GM19455 (cell line): ENCODE results near the gene ATP6V1E1.
"Not testable (repeated sequence)": the region's sequence is repeated elsewhere in the genome, so short reads cannot be mapped to it uniquely, and the experiment has no call there.

Experiments used
- ATAC-seq: cut with Tn5 transposase; IDR thresholded peaks from one replicate; pipeline ENCODE4 v1.9.1; 2021; ENCODE audit not compliant: unreplicated experiment

The ATP6V1E1 gene

GRCh38 chr22:17583151-17583550, 45.4 kb downstream of the ATP6V1E1 start:
- no peak for ATAC-seq

DNA sequence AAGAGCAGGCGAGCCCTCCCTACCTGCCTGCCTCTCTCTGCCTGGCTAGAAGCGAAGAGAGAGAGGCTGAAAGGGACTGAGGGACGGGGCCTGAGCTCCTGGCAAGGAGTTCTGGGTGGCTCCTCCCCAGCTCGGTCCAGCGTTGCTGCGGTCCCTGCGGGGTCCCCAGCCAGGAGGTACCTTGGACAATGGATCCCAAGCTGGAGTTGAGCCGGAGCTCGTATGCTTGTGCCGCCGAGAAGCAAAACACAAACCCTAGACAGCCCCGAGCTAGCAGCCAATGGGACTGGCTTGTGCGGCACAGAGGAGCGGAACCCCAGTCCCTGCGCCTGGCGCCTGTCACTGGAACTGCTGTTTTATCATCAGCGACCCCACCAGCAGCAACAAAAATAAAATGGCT, 46.9 kb downstream of the ATP6V1E1 start:
- ATAC-seq: no peak

DNA sequence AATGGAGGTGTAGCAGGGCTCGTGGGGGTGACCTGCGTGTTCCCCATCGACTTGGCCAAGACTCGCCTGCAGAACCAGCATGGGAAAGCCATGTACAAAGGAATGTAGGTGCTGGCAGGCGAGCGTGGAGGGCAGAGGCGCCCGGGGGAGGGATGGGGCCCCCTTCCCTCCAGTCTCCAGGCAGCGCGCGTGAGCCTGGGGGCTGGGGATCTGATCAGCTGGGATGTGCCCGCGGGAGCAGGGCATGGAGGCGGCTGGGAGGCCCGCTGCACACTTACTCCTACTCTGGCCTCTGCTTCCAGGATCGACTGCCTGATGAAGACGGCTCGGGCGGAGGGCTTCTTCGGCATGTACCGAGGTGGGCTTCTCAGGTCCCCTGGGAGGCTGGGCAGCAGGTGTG, 47.5 kb downstream of the ATP6V1E1 start:
- no peak for ATAC-seq

GRCh38 chr22:17580441-17581031, 48.0 kb downstream of the ATP6V1E1 start:
- no peak for ATAC-seq

- no peak for ATAC-seq
Observed at GRCh38 chr22:17579535-17579981, 49.0 kb downstream of the ATP6V1E1 start.

GRCh38 chr22:17578136-17578754, 50.3 kb downstream of the ATP6V1E1 start:
- ATAC-seq: no peak

GRCh38 chr22:17576470-17576869, 52.1 kb downstream of the ATP6V1E1 start:
- ATAC-seq: no peak

DNA sequence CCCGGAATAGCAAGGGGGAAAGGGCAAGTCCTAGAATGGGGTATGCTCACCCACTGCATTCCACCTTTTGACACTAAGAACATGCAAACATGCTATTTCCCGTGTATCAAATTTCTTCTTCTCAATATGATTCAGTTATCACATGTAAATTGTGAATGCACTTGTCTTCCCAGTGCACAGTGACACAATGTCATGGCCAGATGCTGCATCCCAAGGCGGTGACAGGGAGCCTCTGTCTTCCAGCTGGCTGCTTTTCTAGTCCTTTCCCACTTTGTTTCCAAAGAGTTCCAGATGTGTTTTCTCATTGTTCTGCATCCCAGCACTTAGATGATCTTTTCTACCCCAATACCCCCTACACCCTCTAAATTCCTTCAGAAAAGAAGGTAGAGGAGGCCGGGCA, 52.9 kb downstream of the ATP6V1E1 start:
- no peak for ATAC-seq

- ATAC-seq: no peak
Observed at GRCh38 chr22:17575151-17575550, 53.4 kb downstream of the ATP6V1E1 start.

- no peak for ATAC-seq
Observed at GRCh38 chr22:17570851-17571631, 57.5 kb downstream of the ATP6V1E1 start.

- ATAC-seq: no peak
Observed at GRCh38 chr22:17569971-17570511, 58.5 kb downstream of the ATP6V1E1 start.

GRCh38 chr22:17566776-17567175, 61.8 kb downstream of the ATP6V1E1 start:
- ATAC-seq: no peak

- ATAC-seq: not testable (repeated sequence)
Observed at GRCh38 chr22:17566016-17566687, 62.4 kb downstream of the ATP6V1E1 start.

- no peak for ATAC-seq
Observed at GRCh38 chr22:17563936-17564391, 64.6 kb downstream of the ATP6V1E1 start.

DNA sequence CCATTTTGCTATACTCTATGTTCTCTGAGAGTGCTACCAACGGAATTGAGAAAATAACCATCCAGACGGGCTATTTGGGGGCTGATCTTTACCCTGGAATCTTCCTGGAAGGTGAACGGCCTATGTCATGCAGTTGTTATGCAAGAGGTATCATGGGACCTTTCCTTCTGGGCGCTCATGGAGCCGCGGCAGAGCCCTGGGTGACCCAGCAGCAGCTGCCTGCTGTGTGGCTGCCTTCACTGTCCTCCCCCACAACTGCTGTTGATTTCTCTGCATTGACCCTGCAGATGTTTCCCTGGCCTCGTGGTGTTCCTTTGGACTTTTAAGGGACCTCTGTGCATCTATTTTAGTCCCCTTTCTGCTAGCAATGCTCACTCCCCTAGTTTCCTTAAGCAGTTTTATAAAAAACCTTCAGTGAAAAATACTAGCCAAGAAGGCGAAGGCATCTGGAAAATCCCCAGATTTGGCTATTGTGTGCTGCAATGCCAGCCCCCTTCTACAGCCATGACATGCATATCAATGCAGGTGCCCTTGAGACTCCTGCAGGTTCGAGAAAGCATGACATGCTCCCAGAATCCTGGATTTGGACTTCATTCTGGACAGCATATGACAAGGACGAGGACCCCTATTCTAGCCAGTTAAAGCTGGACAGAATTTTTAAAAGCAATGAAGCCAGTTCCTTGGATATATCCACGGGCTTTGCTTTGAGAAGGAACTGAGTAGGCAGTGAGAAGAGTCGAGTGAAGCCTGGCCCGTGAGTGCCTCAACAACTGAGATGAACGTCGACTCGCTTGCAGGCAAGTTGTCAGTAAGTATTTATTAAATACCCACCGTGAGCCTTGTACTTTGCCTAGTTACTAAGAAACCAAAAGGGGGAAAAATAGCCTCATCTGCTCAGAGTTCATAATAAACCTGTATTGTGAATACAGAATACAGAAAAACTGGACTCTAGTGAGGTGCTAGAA, 65.4 kb downstream of the ATP6V1E1 start, which contains the start of gene SLC25A18:
Gene SLC25A18 (plus strand): TSS at position 593 of the 965 bp plus-strand sequence. CDS start 16,447 bp downstream, outside the sequence.
- ATAC-seq: no peak

- no peak for ATAC-seq
Observed at GRCh38 chr22:17559188-17559587, 69.4 kb downstream of the ATP6V1E1 start.

- ATAC-seq: no peak
Observed at GRCh38 chr22:17554814-17555213, 73.7 kb downstream of the ATP6V1E1 start.

DNA sequence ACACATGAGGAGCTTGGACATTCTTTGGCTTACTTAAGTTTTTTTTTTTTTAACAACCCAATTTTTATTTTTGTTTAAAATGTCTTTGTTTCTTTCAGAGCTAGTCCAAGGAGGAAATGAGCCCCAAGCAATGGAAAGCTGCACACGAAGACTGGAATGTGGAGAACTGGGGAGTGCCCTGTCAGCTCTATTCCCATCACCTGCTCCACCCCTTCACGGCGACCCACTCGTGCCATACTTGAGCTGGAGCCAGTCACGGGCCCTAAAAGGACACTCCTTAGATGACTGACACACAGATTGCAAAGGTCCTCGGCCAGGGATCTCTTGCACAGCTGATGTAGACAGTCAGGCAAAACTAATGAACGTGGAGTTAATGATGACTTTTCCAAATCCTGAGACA, 75.8 kb downstream of the ATP6V1E1 start:
- no peak for ATAC-seq

GRCh38 chr22:17549655-17550054, 78.9 kb downstream of the ATP6V1E1 start:
- ATAC-seq: no peak

DNA sequence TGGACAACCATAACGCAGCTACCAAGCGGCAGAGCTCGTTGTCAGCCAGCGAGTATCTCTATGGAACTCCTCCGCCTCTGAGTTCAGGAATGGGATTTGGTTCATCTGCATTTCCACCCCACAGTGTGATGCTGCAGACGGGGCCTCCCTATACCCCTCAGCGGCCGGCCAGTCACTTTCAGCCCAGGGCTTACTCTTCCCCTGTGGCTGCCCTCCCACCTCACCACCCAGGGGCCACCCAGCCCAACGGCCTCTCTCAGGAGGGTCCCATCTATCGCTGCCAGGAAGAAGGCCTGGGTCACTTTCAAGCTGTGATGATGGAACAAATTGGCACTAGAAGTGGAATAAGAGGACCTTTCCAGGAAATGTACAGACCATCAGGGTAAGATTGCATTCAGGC, 79.4 kb downstream of the ATP6V1E1 start:
- ATAC-seq: no peak
